ENCODE measurements around the gene INTS11. TPM values are rescaled to one million over a fixed set of nuclear protein-coding genes. Genes with fewer than 3 reads are reported as not detected.

INTS11 gene
- total and polyA plus RNA-seq, 2 of the 13 experiments (the other 11 are each of a cell fraction or from before 2014, with no cell fraction given), result 52.8 to 94.8 TPM

- TF ChIP-seq ZMYM4 (CRISPR knock-in tag; IDR thresholded peaks at IDR 0.05), result no peak
- TF ChIP-seq SIX1 (CRISPR knock-in tag; IDR thresholded peaks at IDR 0.05; ENCODE audit: borderline replicate concordance), result no peak
- 0 out of 4 replicates have a peak, but pooled peaks have one; percentile 2 to 5 for TF ChIP-seq HMGXB4 (CRISPR knock-in tag; IDR thresholded peaks at IDR 0.05; ENCODE audit: borderline replicate concordance in 1 of 2, low read depth in 1 of 2)
- no peak for TF ChIP-seq BATF2 (CRISPR knock-in tag; IDR thresholded peaks at IDR 0.05)
- TF ChIP-seq, protein P1, sequence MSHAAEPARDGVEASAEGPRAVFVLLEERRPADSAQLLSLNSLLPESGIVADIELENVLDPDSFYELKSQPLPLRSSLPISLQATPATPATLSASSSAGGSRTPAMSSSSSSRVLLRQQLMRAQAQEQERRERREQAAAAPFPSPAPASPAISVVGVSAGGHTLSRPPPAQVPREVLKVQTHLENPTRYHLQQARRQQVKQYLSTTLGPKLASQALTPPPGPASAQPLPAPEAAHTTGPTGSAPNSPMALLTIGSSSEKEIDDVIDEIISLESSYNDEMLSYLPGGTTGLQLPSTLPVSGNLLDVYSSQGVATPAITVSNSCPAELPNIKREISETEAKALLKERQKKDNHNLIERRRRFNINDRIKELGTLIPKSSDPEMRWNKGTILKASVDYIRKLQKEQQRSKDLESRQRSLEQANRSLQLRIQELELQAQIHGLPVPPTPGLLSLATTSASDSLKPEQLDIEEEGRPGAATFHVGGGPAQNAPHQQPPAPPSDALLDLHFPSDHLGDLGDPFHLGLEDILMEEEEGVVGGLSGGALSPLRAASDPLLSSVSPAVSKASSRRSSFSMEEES (CRISPR knock-in tag; IDR thresholded peaks at IDR 0.05), result no peak
- TF ChIP-seq ZNF558 (CRISPR knock-in tag; IDR thresholded peaks at IDR 0.05; ENCODE audit: borderline replicate concordance), result no peak
- no peak for TF ChIP-seq KDM3A (CRISPR knock-in tag; IDR thresholded peaks at IDR 0.05; ENCODE audit: low read depth)
Measured at GRCh38 chr1:1306070-1306660, 18.3 kb downstream of the INTS11 start (continued).
